ENCODE data around the gene SH2D3A. TPM values are rescaled to one million over a fixed set of nuclear protein-coding genes. Genes with fewer than 3 reads are reported as not detected.

The SH2D3A gene
- total and polyA plus RNA-seq, 2 of the 8 experiments (the other 6 are each of a cell fraction or from before 2014, with no cell fraction given), result 14.5 to 22.1 TPM

GRCh38 chr19:6739390-6739882 is 27.8 kb downstream of the SH2D3A start, which contains the start of gene TRIP10:
TRIP10 (plus strand) TSS chr19:6739680; CDS start chr19:6739762, 82 bp downstream.
- H3K18ac ChIP-seq (ENCODE audit: extremely low read depth, low read length), result peak within 1 kb of the TSS; percentile 87
- peaks cover 4 to 33% (median 23%) of the 10 kb centered on the region in 4 experiments for H3K4me1 ChIP-seq (replicated peaks in 1 of 4; ENCODE audit: control insufficient read depth in 3 of 4, insufficient read depth in 4 of 4, low read length in 3 of 4)
- H3K4ac ChIP-seq (replicated peaks; ENCODE audit: insufficient read length, low read depth, low read length), result peak within 1 kb of the TSS; percentile 65
- WGBS, 2 experiments (ENCODE audit: extremely low coverage in 1 of 2, insufficient coverage in 1 of 2, insufficient read length in 1 of 2, insufficient replicate concordance in 2 of 2, low coverage in 1 of 2, low lambda C conversion rate in 2 of 2, missing lambda C conversion rate in 1 of 2), result 3% methylated on average over 9 of the region's 47 CpGs; no CpG with 5 or more reads in 1 of the 2 experiments
- peaks cover 0 to 13% of the 10 kb centered on the region in 2 experiments; a peak in 1 of 4 replicates for H3K79me2 ChIP-seq (ENCODE audit: control insufficient read depth in 1 of 2, insufficient read depth in 2 of 2, low read length in 2 of 2)
- peak within 1 kb of the TSS; percentile 83 for H4K91ac ChIP-seq (replicated peaks; ENCODE audit: insufficient read length, low read length)
- FAIRE-seq (no peak), DNase-seq (ENCODE audit: low read depth in 1 of 2, low spot score in 2 of 2) (peak in 1 of 2 experiments; percentile 84)
- CTCF ChIA-PET (ENCODE audit: partially characterized antibody), result interaction anchor here (1.4 to 4.7 kb wide), 6 partner anchors 13 to 124 kb away, joined by 5 to 31 read pairs (median 16); partner anchors contain the start of genes C3 and VAV1
- peak within 1 kb of the TSS; percentile 98 for H2BK12ac ChIP-seq (ENCODE audit: low read depth, low read length)
- H2BK20ac ChIP-seq (ENCODE audit: low read length), result no peak within 1 kb of the TSS
- H2BK120ac ChIP-seq (replicated peaks; ENCODE audit: low read depth, low read length), result peak within 1 kb of the TSS; percentile 45
- H2AFZ ChIP-seq (ENCODE audit: low read length), result no peak within 1 kb of the TSS; the same call in 1 of the 2 replicates
- no peaks in the 10 kb centered on the region for H3K27me3 ChIP-seq (replicated peaks in 1 of 4; ENCODE audit: control insufficient read depth in 3 of 4, extremely low read depth in 1 of 4, insufficient read depth in 3 of 4, low read length in 3 of 4)
- H3K4me3 ChIP-seq (ENCODE audit: extremely low read depth in 1 of 4, insufficient read depth in 2 of 4, low read depth in 3 of 4, low read length in 4 of 4), result peak within 1 kb of the TSS; percentile 65 to 94 (median 78)
- peak within 1 kb of the TSS; percentile 81 for H2BK5ac ChIP-seq (ENCODE audit: low read depth, low read length)
- H3K14ac ChIP-seq (ENCODE audit: insufficient read length), result no peak within 1 kb of the TSS
- peaks cover 5% of the 10 kb centered on the region for H3K79me1 ChIP-seq (ENCODE audit: low read depth, low read length)
- peak within 1 kb of the TSS; percentile 78 to 81 for H3K4me2 ChIP-seq (ENCODE audit: insufficient read depth in 1 of 2, low read depth in 2 of 2, low read length in 2 of 2)
- H4K20me1 ChIP-seq (replicated peaks in 1 of 2; ENCODE audit: control insufficient read depth in 1 of 2, insufficient read depth in 2 of 2, low read length in 2 of 2), result peaks cover 0 to 5% of the 10 kb centered on the region in 2 experiments
- H3K23me2 ChIP-seq (ENCODE audit: low read depth, low read length), result peaks cover 17% of the 10 kb centered on the region
- peaks cover under 1 to 22% (median 4%) of the 10 kb centered on the region in 4 experiments; a peak in 5 of 8 replicates for H3K36me3 ChIP-seq (ENCODE audit: control insufficient read depth in 2 of 4, insufficient read depth in 4 of 4, low read length in 3 of 4)
- no peak within 1 kb of the TSS for H2AK5ac ChIP-seq (ENCODE audit: low read depth, low read length)
- H3K9ac ChIP-seq (replicated peaks in 1 of 4; ENCODE audit: extremely low read depth in 1 of 4, low read depth in 3 of 4, low read length in 3 of 4), result peak within 1 kb of the TSS; percentile 48 to 70 (median 60); a peak in 6 of 7 replicates
- H4K8ac ChIP-seq (ENCODE audit: extremely low read depth, insufficient read depth, low read length), result peak within 1 kb of the TSS; percentile 76
- H4K5ac ChIP-seq (ENCODE audit: insufficient read length, low read depth, low read length), result peak within 1 kb of the TSS; percentile 68
- POLR2A ChIA-PET (ENCODE audit: partially characterized antibody), result interaction anchor here (0.7 to 9.7 kb wide), 5 partner anchors 11 to 27 kb away, joined by 3 to 110 read pairs (median 5); no protein-coding TSS in a partner anchor
- no peak within 1 kb of the TSS for H3K23ac ChIP-seq (ENCODE audit: insufficient read length)
- H3K9me3 ChIP-seq (ENCODE audit: insufficient read depth in 2 of 2, low read depth in 1 of 2, low read length in 1 of 2), result no peaks in the 10 kb centered on the region
- TF ChIP-seq SAP30 (IDR thresholded peaks at IDR 0.05; ENCODE audit: insufficient read depth, insufficient replicate concordance, low read length), result peak; percentile 5
- peak; percentile 33; the same call in 1 of the 2 replicates for TF ChIP-seq PHF8 (conservative IDR thresholded peaks at IDR 0.05; ENCODE audit: low read depth, low read length)
- TF ChIP-seq SP1 (IDR thresholded peaks at IDR 0.05; ENCODE audit: low read depth, low read length), result peak; percentile 51; the same call in 1 of the 2 replicates
- 0 out of 2 replicates have a peak, but pooled peaks have one; percentile 10 for TF ChIP-seq E2F6 (IDR thresholded peaks at IDR 0.05)
- TF ChIP-seq TAF7 (optimal IDR thresholded peaks at IDR 0.05; ENCODE audit: borderline replicate concordance, low read depth, low read length), result no peak
- H3K27ac ChIP-seq (ENCODE audit: low read depth, low read length), result peak within 1 kb of the TSS; percentile 66
- peak within 1 kb of the TSS; percentile 65; the same call in 1 of the 2 replicates for H2BK15ac ChIP-seq (ENCODE audit: low read length)
- peak within 1 kb of the TSS; percentile 60 for H3K56ac ChIP-seq (replicated peaks; ENCODE audit: insufficient read length, low read depth, low read length)

All from H1 (cell line).